Small intestine (tissue), 7 donors: ENCODE measurements around the gene GPA33. TPM values are rescaled to one million over a fixed set of nuclear protein-coding genes. Genes with fewer than 3 reads are reported as not detected.

ENCODE experiments used
- DNase-seq, 2 donors: peaks; one replicate each; pipeline versions ENCODE4 v3.0.0 to v3.0.0-alpha.2; 2013
- FAIRE-seq: peaks from 2 replicates; lab custom pipeline; 2012; peaks lifted over from hg19 to GRCh38; lab: Jason Lieb, UNC
- H3K27ac ChIP-seq, 3 donors: one replicate each; pipeline ENCODE4 v1.5.1; 2013; ENCODE audit warnings: low read length in 2 of 3, mild to moderate bottlenecking in 2 of 3, control low read depth in 1 of 3, inconsistent platforms in 1 of 3, low read depth in 1 of 3, moderate library complexity in 1 of 3
- H3K27me3 ChIP-seq, 3 donors: one replicate each; pipeline ENCODE4 v1.6.1; 2013; ENCODE audit warnings: low read length in 3 of 3, inconsistent platforms in 1 of 3; ENCODE audit not compliant: control insufficient read depth in 3 of 3, insufficient read depth in 3 of 3
- H3K36me3 ChIP-seq, 3 donors: one replicate each; pipeline ENCODE4 v1.6.1; 2013; ENCODE audit warnings: low read length in 3 of 3, inconsistent platforms in 1 of 3, low read depth in 1 of 3, mild to moderate bottlenecking in 1 of 3, moderate library complexity in 1 of 3; ENCODE audit not compliant: control insufficient read depth in 3 of 3, insufficient read depth in 2 of 3
- H3K4me1 ChIP-seq, 3 donors: one replicate each; pipeline ENCODE4 v1.6.1; 2013; ENCODE audit warnings: low read length in 2 of 3, inconsistent platforms in 1 of 3, low read depth in 1 of 3, mild to moderate bottlenecking in 1 of 3, moderate library complexity in 1 of 3; ENCODE audit not compliant: control insufficient read depth in 3 of 3, insufficient read depth in 2 of 3
- H3K4me3 ChIP-seq, 3 donors: one replicate each; pipeline ENCODE4 v1.5.1; 2013; ENCODE audit warnings: low read length in 3 of 3, control low read depth in 1 of 3, inconsistent platforms in 1 of 3, low read depth in 1 of 3, mild to moderate bottlenecking in 1 of 3, moderate library complexity in 1 of 3
- H3K9me3 ChIP-seq, 2 donors: one replicate each; pipeline ENCODE4 v1.6.1; 2013; ENCODE audit warnings: low read depth in 1 of 2, low read length in 1 of 2; ENCODE audit not compliant: control insufficient read depth in 2 of 2, insufficient read depth in 1 of 2
- WGBS, 3 donors: extraction: QIAGEN DNeasy Blood & Tissue Kit; methylation state at CpG; one replicate each; pipeline ENCODE4 v1.1.7; 2013; 5-methylcytosine and 5-hydroxymethylcytosine counted together
- polyA plus RNA-seq, 4 donors: library from polyadenylated mRNA; stranded (reverse) in 3 of 4; unstranded in 1 of 4; fragments of 200-250 nt in 3 of 4; fragments of 120-200 nt in 1 of 4; gene quantifications; one replicate each; pipeline versions ENCODE4 v1.2.1 to v1.2.3, GENCODE V29; 2013
- donor health status: healthy with polysubstance abuse.
- donor health status: control.
- donor health status: control.
- donor health status: Bipolar disorder and iron deficiency.
- donor health status: healthy.

The GPA33 gene
- polyA plus RNA-seq, 4 donors: 30.9 to 114 (median 92.9) TPM

- H3K9me3 ChIP-seq: peaks cover 0 to under 1% of the 10 kb centered on the region in 2 donors
- no peaks in the 10 kb centered on the region for H3K27me3 ChIP-seq
- peaks cover 0 to 9% (median 2%) of the 10 kb centered on the region in 3 donors for H3K4me1 ChIP-seq
- H3K4me3 ChIP-seq: no peak overlapping the region
- FAIRE-seq (no peak), DNase-seq (no peak)
- WGBS, 3 donors: 79 to 84% (median 84%) methylated on average over 5 of the region's 5 CpGs
- no peak overlapping the region for H3K27ac ChIP-seq
- no peaks in the 10 kb centered on the region for H3K36me3 ChIP-seq
These were observed 12.9 kb upstream of the GPA33 start for GRCh38 chr1:167102906-167103573.

GRCh38 chr1:167101754-167102153 lies 11.6 kb upstream of the GPA33 start:
- no peak for FAIRE-seq
- Histone ChIP-seq H3K4me3 (no peak overlapping the region), H3K27me3 (no peaks in the 10 kb centered on the region), H3K4me1 (peaks cover 0 to 7% (median 2%) of the 10 kb centered on the region in 3 donors), H3K27ac (no peak overlapping the region), H3K36me3 (no peaks in the 10 kb centered on the region), H3K9me3 (peaks cover 0 to 5% of the 10 kb centered on the region in 2 donors)
- DNase-seq: no peak
- 90 to 97% (median 96%) methylated on average over 2 of the region's 2 CpGs for WGBS, 3 donors

DNA sequence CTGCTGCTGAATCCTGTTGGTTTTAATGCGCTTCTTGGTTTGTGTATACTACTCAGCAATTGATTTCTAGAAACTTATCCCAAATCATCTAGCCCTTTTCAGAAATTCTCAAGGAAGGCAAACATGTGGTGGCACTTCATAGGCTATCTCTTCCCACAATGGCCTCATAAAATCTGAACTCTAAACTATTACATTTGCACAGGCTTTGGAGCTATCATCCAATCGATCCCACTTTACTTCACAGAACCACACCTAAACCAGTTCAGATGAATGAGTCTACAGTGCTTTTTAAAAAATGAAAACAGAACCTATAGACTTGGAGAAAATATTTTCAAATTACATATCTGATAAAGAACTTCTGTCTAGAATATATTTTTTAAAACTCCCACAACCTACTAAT lies 10.6 kb upstream of the GPA33 start:
- H3K4me1 ChIP-seq: peaks cover 0 to 2% (median 2%) of the 10 kb centered on the region in 3 donors
- H3K4me3 ChIP-seq: no peak overlapping the region
- no peaks in the 10 kb centered on the region for H3K36me3 ChIP-seq
- FAIRE-seq (no peak), DNase-seq (peak in 1 of 2 donors; percentile 55)
- peaks cover 0 to 5% of the 10 kb centered on the region in 2 donors for H3K9me3 ChIP-seq
- 57 to 81% (median 75%) methylated on average over 2 of the region's 2 CpGs for WGBS, 3 donors
- no peak overlapping the region for H3K27ac ChIP-seq
- H3K27me3 ChIP-seq: no peaks in the 10 kb centered on the region

- DNase-seq: no peak
- H3K27ac ChIP-seq: no peak overlapping the region
- peaks cover 0 to 2% (median 0%) of the 10 kb centered on the region in 3 donors for H3K27me3 ChIP-seq
- H3K9me3 ChIP-seq: peaks cover 0 to 5% of the 10 kb centered on the region in 2 donors
- FAIRE-seq: no peak
- WGBS, 3 donors: 71 to 95% (median 89%) methylated on average over 1 of the region's 1 CpG
- no peaks in the 10 kb centered on the region for H3K36me3 ChIP-seq
- no peaks in the 10 kb centered on the region for H3K4me1 ChIP-seq
- no peak overlapping the region for H3K4me3 ChIP-seq
These were observed 9.7 kb upstream of the GPA33 start for GRCh38 chr1:167099851-167100250.

GRCh38 chr1:167095368-167095767 lies 5.2 kb upstream of the GPA33 start:
- Histone ChIP-seq H3K4me3 (no peak overlapping the region), H3K36me3 (no peaks in the 10 kb centered on the region), H3K4me1 (peaks cover 0 to 8% (median 0%) of the 10 kb centered on the region in 3 donors), H3K27me3 (peaks cover 0 to 2% (median 0%) of the 10 kb centered on the region in 3 donors), H3K27ac (no peak overlapping the region), H3K9me3 (peaks cover 0 to 5% of the 10 kb centered on the region in 2 donors)
- FAIRE-seq: no peak
- no peak for DNase-seq
- 50 to 80% (median 70%) methylated on average over 5 of the region's 5 CpGs for WGBS, 3 donors

DNA sequence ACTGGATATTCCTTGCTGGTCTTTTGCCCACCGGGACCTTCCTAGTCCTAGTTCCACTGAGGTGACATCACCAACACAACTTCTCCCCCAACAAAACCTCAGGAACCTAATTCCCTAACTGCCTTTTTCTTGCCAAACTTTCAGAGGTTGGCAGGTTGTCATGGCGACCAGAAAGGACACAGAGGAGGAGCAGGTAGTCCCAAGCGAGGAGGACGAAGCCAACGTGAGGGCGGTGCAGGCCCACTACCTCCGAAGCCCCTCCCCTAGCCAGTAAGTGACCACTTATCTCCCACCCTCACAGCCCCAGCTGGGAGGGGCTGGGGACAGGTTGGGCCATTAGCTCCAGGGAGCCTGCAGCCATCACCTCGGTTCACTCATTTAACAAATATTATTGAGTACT lies 4.5 kb upstream of the GPA33 start:
- no peak for FAIRE-seq
- peaks cover 0 to 2% (median 0%) of the 10 kb centered on the region in 3 donors for H3K27me3 ChIP-seq
- no peak overlapping the region for H3K27ac ChIP-seq
- 85 to 95% (median 90%) methylated on average over 8 of the region's 8 CpGs for WGBS, 3 donors
- H3K9me3 ChIP-seq: peaks cover 0 to 5% of the 10 kb centered on the region in 2 donors
- no peak overlapping the region for H3K4me3 ChIP-seq
- no peaks in the 10 kb centered on the region for H3K36me3 ChIP-seq
- peaks cover 0 to 13% (median 0%) of the 10 kb centered on the region in 3 donors for H3K4me1 ChIP-seq
- DNase-seq: no peak

DNA sequence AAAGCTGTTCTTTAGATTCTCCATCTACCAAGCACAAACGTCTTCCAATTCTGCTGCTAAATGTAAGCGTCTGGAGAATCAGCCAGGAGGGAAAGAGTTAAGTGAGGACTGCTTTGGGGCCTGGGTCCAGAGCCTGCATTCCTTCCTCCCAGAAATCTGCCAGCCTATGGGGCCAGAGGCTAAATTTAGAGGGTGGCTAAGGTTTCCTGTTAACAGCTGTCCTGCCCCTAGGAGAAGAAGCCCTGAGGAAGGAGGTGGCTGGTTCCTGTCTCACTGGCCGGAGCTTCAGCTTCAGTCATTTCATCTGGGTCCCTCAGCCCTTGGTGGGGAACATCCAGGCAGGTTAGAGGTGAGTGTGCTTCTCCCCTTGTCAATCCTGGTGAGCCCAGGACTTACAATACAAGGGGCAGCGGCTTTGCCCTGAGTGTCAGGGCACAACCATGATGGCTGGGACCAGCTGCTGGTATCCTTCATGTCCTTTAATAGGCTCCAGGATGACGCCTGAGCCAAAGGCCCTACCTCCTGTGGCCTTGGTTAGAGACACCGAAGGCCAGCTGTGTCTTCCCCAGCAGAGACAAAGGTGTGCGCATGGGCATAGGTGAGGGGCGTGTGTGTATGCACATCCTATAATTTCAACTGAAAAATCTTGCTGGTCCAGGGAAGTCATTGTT lies 3.8 kb upstream of the GPA33 start, which contains the start of gene STYXL2:
TSS of gene STYXL2 (plus strand) at position 230 of the 671 bp plus-strand sequence. CDS start 775 bp downstream, outside the sequence.
- peaks cover 0 to 5% of the 10 kb centered on the region in 2 donors for H3K9me3 ChIP-seq
- peaks cover 0 to 2% (median 0%) of the 10 kb centered on the region in 3 donors for H3K27me3 ChIP-seq
- FAIRE-seq: no peak
- WGBS, 3 donors: 81 to 86% (median 81%) methylated on average over 8 of the region's 8 CpGs
- H3K4me1 ChIP-seq: peaks cover 0 to 16% (median 0%) of the 10 kb centered on the region in 3 donors
- no peaks in the 10 kb centered on the region for H3K36me3 ChIP-seq
- no peak within 1 kb of the TSS for H3K4me3 ChIP-seq
- H3K27ac ChIP-seq: no peak within 1 kb of the TSS
- DNase-seq: no peak

DNA sequence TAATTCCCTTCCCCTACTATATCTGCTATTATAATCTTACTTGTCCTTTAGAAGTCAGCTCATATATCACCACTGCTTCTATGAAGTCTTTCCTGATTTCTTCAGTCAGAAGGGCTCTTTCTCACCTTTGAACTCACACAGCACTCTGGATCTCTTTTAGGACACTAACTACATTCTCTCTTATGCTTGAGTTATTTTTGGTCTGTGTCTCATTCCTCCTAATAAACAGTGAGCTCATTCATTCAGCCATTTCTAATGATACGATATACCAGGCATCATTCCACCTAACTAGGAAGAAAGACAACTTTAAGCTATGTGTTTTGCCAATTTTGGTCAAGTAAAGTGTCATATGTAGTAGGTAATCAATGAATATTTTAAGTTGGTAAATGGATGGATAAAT lies 2.5 kb upstream of the GPA33 start:
- Histone ChIP-seq H3K27ac (no peak overlapping the region), H3K9me3 (peaks cover 0 to under 1% of the 10 kb centered on the region in 2 donors), H3K27me3 (peaks cover 0 to 2% (median 0%) of the 10 kb centered on the region in 3 donors), H3K4me3 (no peak overlapping the region), H3K4me1 (peaks cover 0 to 28% (median 0%) of the 10 kb centered on the region in 3 donors), H3K36me3 (peaks cover 0 to 4% (median 0%) of the 10 kb centered on the region in 3 donors)
- WGBS, 3 donors: 79 to 91% (median 89%) methylated on average over 1 of the region's 1 CpG
- no peak for DNase-seq
- FAIRE-seq: no peak
